Right lobe of liver (tissue), 6 donors: ENCODE results near the gene CAMTA1. TPM values are rescaled to one million over a fixed set of nuclear protein-coding genes. Genes with fewer than 3 reads are reported as not detected.

Experiments
- ATAC-seq, 4 donors: fragments of 200-7000 bp; cut with Tn5 transposase; one replicate each; pipeline ENCODE4 v1.9.1; 2020; ENCODE audit warnings: mild to moderate bottlenecking in 4 of 4, moderate library complexity in 4 of 4
- DNase-seq, 3 donors: peaks; one replicate each; pipeline ENCODE4 v3.0.0-alpha.2; 2020
- H3K27ac ChIP-seq, 3 donors: fragments of 200-600 bp; one replicate each; pipeline ENCODE4 v1.8.0; 2022
- H3K27me3 ChIP-seq, 2 donors: fragments of 200-600 bp; one replicate each; pipeline ENCODE4 v1.8.0; 2022
- H3K36me3 ChIP-seq, 4 donors: fragments of 200-600 bp; sonication (generic) in 1 of 4; one replicate each; pipeline versions ENCODE4 v1.5.1 to v1.8.0; 2017 to 2022; ENCODE audit warnings: control low read depth in 1 of 4
- H3K4me1 ChIP-seq, 4 donors: fragments of 200-600 bp; sonication (generic) in 1 of 4; one replicate each; pipeline versions ENCODE4 v1.5.1 to v1.8.0; 2017 to 2022; ENCODE audit warnings: control low read depth in 1 of 4
- H3K4me3 ChIP-seq, 3 donors: fragments of 200-600 bp; one replicate each; pipeline ENCODE4 v1.8.0; 2022
- H3K9me3 ChIP-seq, 4 donors: fragments of 200-600 bp; sonication (generic) in 1 of 4; one replicate each; pipeline versions ENCODE4 v1.5.1 to v1.8.0; 2017 to 2022; ENCODE audit warnings: control low read depth in 1 of 4
- CTCF ChIP-seq, 4 donors: fragments of 200-600 bp in 3 of 4; fragments of 450-650 bp in 1 of 4; IDR thresholded peaks; one replicate each; pipeline versions ENCODE4 v1.5.1 to v1.8.0; 2016 to 2022; ENCODE audit warnings: antibody characterized with exemption in 4 of 4, mild to moderate bottlenecking in 2 of 4
- POLR2A ChIP-seq: fragments of 450-650 bp; IDR thresholded peaks from one replicate; pipeline ENCODE4 v1.6.1; 2017; ENCODE audit warnings: antibody characterized with exemption, mild to moderate bottlenecking
- WGBS: methylation state at CpG from one replicate; pipeline ENCODE4 v1.1.6; 2018; ENCODE audit warnings: low coverage, low lambda C conversion rate; ENCODE audit not compliant: insufficient coverage; ENCODE audit errors: missing lambda C conversion rate; 5-methylcytosine and 5-hydroxymethylcytosine counted together
- intact Hi-C, 2 donors: fragments of 100-400 bp; cut with DNase I; formaldehyde crosslinking; loops; one replicate each; pipeline versions ENCODE4 v1.11.2 to v1.14.1; 2022
- total RNA-seq, 6 experiments: library from RNA; depleted of rRNA in 2 of 6; stranded (reverse); fragments of >200 nt in 2 of 6; fragmentation: NEBNext Ultra II Directional in 3 of 6; extraction: Animal tissue kit (Norgen Biotek cat#: 25700) in 3 of 6; gene quantifications; one replicate each; pipeline versions ENCODE4 v1.1.0 to v1.2.4, GENCODE V29; 2016 to 2023
- donor health status: DM: no; HTN: yes; CAD: no.
- donor health status: DM: no; HTN: no; CAD: no.
- donor health status: DM: no; HTN: no; CAD: no.
- donor health status: DM: no; HTN: yes; CAD: no.
- donor health status: DM: no; HTN: yes; CAD: no.

The CAMTA1 gene
- total RNA-seq, 6 experiments from 2014 or later: 32.3 to 49.4 (median 37.2) TPM

DNA sequence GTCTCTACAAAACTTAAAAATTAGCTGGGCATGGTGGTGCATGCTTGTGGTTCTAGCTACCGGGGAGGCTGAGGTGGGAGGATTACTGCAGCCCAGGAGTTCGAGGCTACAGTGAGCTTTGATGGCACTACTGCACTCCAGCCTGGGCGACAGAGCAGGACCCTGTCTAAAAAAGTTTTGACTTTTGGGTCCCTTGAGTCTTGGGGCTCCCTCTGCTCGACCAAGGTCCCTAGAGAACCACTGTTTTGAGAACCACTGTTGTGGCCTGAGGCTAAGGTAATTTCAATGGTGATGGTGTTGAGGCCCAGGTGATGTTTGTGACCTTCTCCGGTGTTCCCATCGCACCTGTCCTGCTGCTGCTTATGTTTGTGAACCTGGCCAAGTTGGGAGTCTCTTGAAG lies 3.1 kb upstream of the CAMTA1 start:
- no peak for DNase-seq
- 94% methylated on average over 2 of the region's 6 CpGs for WGBS
- Histone ChIP-seq H3K4me3 (no peak overlapping the region), H3K36me3 (no peaks in the 10 kb centered on the region), H3K4me1 (peaks cover 0 to 17% (median 3%) of the 10 kb centered on the region in 4 donors), H3K27me3 (no peaks in the 10 kb centered on the region), H3K27ac (no peak overlapping the region), H3K9me3 (no peaks in the 10 kb centered on the region)
- intact Hi-C loops: no loop called here
- ATAC-seq: no peak
- TF ChIP-seq CTCF (IDR thresholded peaks at IDR 0.05) (no peak), POLR2A (no peak)

DNA sequence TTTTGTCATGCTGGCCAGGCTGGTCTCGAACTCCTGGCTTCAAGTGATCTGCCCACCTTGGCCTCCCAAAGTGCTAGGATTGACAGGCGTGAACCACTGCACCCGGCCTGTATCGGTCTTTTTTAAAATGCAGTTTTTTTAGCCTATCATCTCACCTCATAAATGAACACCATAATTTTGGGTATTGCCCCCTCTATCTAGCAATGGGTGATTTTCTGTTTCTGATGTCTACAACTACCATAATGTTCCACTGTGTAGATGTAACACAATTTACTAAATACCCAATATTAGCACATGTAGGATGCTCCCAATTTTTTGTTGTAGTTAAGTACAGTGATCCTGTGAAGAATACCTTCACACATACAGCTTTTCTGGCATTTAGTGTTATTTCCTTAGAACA lies 2.0 kb upstream of the CAMTA1 start:
- Histone ChIP-seq H3K9me3 (no peaks in the 10 kb centered on the region), H3K27ac (peak overlapping the region in 1 of 3 donors; percentile 100), H3K4me1 (peaks cover 0 to 17% (median 3%) of the 10 kb centered on the region in 4 donors), H3K4me3 (peak overlapping the region in 2 of 3 donors; percentile 88 to 90), H3K36me3 (no peaks in the 10 kb centered on the region), H3K27me3 (no peaks in the 10 kb centered on the region)
- no peak for TF ChIP-seq CTCF (IDR thresholded peaks at IDR 0.05)
- TF ChIP-seq POLR2A: no peak
- DNase-seq: no peak
- intact Hi-C loops: no loop called here
- 93% methylated on average over 3 of the region's 4 CpGs for WGBS
- ATAC-seq: no peak

DNA sequence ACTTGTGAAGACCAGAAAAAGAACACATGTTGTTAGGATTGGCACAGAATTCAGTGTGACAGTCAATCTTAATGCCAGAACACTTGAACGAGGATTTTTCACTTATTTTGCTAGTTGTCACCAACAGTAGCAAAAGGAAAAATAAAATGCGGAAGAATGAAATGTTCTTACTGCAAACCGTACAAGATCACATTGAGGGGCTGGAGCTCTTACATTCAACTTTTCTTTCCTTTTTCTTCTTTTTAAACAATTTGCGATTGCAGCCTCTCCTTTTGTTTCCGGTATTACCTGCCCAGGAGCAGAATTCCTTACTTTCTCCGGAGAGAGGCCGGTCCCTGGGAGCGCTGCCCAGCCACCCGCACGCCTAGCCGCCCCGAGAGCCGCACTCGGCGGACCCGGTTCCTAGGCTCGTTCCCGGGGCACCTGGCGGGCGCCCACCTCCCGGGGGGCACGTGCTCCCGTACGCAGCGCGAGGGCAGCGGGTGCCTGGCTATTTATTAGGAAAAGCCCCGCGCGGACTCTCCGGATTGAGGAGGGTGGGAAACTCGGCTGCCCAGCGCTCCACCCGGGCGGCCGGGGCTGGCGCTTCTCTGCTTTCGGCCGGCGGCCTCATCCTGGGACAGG lies 1.2 kb upstream of the CAMTA1 start:
- Histone ChIP-seq H3K4me1 (peaks cover 0 to 17% (median 3%) of the 10 kb centered on the region in 4 donors), H3K4me3 (peak overlapping the region; percentile 88 to 90 (median 90)), H3K27me3 (no peaks in the 10 kb centered on the region), H3K27ac (peak overlapping the region; percentile 99 to 100 (median 100)), H3K36me3 (no peaks in the 10 kb centered on the region), H3K9me3 (no peaks in the 10 kb centered on the region)
- intact Hi-C loops: no loop called here
- TF ChIP-seq POLR2A (peak; percentile 84), CTCF (IDR thresholded peaks at IDR 0.05) (no peak)
- WGBS: under 1% methylated on average over 26 of the region's 40 CpGs
- no peak for DNase-seq
- ATAC-seq: peak; percentile 0 to 19 (median 7)

DNA sequence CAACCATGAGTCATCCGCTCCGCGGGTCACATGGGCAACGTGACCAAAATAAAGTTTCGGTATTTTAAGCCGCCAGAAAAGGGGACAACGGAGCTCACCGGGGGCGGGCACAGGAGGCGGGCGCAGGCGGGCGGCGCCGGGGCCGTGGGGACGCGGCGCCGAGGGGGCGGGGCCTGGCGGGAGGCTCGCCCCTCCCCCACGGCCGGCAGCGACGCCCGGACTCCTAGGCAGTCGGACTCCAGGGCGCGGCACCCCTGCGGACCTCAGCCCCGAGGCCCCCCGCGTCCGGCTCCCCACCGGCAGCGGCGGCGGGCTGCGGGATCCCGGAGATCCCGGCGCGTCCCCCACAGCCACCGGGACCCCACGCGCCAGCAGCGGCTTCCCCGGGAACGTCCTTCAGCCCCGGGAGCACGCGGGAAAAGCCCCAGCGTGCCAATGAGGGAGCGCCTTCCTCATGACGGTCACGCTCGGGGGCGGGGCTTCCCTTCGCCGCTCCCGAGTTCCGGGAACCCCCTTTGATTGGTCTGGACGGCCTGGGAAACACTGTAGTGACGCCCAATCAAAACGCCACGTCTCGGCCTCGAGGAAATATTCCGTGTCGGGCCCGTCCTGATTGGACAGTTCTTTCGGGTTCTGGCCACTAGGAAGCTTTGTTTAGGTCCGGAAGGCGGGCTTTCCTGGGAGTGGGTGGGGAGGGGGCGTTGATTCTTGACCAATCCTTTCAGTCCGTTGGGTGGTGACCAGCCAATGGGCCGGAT lies 515 bp upstream of the CAMTA1 start:
- peak; percentile 91 for TF ChIP-seq POLR2A
- TF ChIP-seq CTCF (IDR thresholded peaks at IDR 0.05): no peak
- 0% methylated on average over 18 of the region's 79 CpGs for WGBS
- no peaks in the 10 kb centered on the region for H3K36me3 ChIP-seq
- peaks cover 0 to 17% (median 3%) of the 10 kb centered on the region in 4 donors for H3K4me1 ChIP-seq
- ATAC-seq: peak; percentile 84 to 94 (median 90)
- intact Hi-C loops: no loop called here
- H3K4me3 ChIP-seq: peak overlapping the region; percentile 88 to 90 (median 90)
- no peaks in the 10 kb centered on the region for H3K9me3 ChIP-seq
- no peaks in the 10 kb centered on the region for H3K27me3 ChIP-seq
- DNase-seq: peak; percentile 99 to 100 (median 100)
- H3K27ac ChIP-seq: peak overlapping the region; percentile 99 to 100 (median 100)
